Endothelial cell of umbilical vein (primary cell): ENCODE data around the gene DUSP15. TPM values are rescaled to one million over a fixed set of nuclear protein-coding genes. Genes with fewer than 3 reads are reported as not detected.

Experiments
- BruUV-seq: library from RNA; stranded (reverse); fragments of 400-500 nt; replicated peaks from 2 replicates; lab custom pipeline; 2021; lab: Mats Ljungman, UMichigan
- CTCF ChIA-PET: fragments of 300-600, 350-600 bp; sonication (Branson Sonifier 250); formaldehyde crosslinking; loops from one replicate; lab custom pipeline; 2021; ENCODE audit warnings: antibody characterized with exemption, inconsistent platforms; lab: Charles Lee
- POLR2A ChIA-PET: fragments of 300-600, 350-600 bp; sonication (Branson Sonifier 250); formaldehyde crosslinking; loops from one replicate; lab custom pipeline; 2021; ENCODE audit warnings: antibody characterized with exemption, inconsistent platforms; lab: Charles Lee
- DNase-seq: peaks from one replicate; pipeline ENCODE4 v3.0.0-alpha.2; 2011; ENCODE audit warnings: low read depth, low spot score
- FAIRE-seq: peaks from 2 replicates; lab custom pipeline; 2011; peaks lifted over from hg19 to GRCh38; lab: Jason Lieb, UNC
- H2AFZ ChIP-seq: 2 replicates; pipeline ENCODE4 v1.6.0; 2012; ENCODE audit warnings: low read depth, low read length, control low read depth, inconsistent platforms
- H3K27ac ChIP-seq: 2 replicates; pipeline ENCODE4 v1.5.1; 2011; ENCODE audit warnings: low read depth, mild to moderate bottlenecking, control low read depth, low read length, moderate library complexity; ENCODE audit not compliant: insufficient read depth
- H3K27me3 ChIP-seq, 2 experiments: 2 replicates each; pipeline versions ENCODE4 v1.6.0 to v1.6.1; 2011; ENCODE audit warnings: low read length in 2 of 2, mixed read lengths in 1 of 2; ENCODE audit not compliant: control insufficient read depth in 2 of 2, insufficient read depth in 2 of 2
- H3K36me3 ChIP-seq, 2 experiments: 2 replicates in 1 of 2; 3 replicates in 1 of 2; pipeline ENCODE4 v1.5.1; 2011; ENCODE audit warnings: low read length in 2 of 2, mild to moderate bottlenecking in 1 of 2, moderate library complexity in 1 of 2; ENCODE audit not compliant: control insufficient read depth in 2 of 2, insufficient read depth in 2 of 2; ENCODE audit errors: extremely low read depth in 1 of 2
- H3K4me1 ChIP-seq: 3 replicates; pipeline ENCODE4 v1.5.1; 2011; ENCODE audit warnings: mild to moderate bottlenecking, low read length; ENCODE audit not compliant: control insufficient read depth, insufficient read depth; ENCODE audit errors: extremely low read depth
- H3K4me2 ChIP-seq: 2 replicates; pipeline ENCODE4 v1.6.1; 2011; ENCODE audit warnings: low read length, control low read depth, mixed read lengths; ENCODE audit not compliant: insufficient read depth
- H3K4me3 ChIP-seq, 3 experiments: fragments of 200-600 bp in 1 of 3; sonication (generic), shearing (Covaris generic) in 1 of 3; replicated peaks in 1 of 3; 2 replicates each; pipeline ENCODE4 v1.5.1; 2011 to 2016; ENCODE audit warnings: control low read depth in 3 of 3, low read length in 3 of 3, mild to moderate bottlenecking in 2 of 3, inconsistent platforms in 1 of 3, low read depth in 1 of 3, moderate library complexity in 1 of 3; ENCODE audit not compliant: insufficient read depth in 1 of 3
- H3K79me2 ChIP-seq: 2 replicates; pipeline ENCODE4 v1.6.0; 2012; ENCODE audit warnings: low read length, inconsistent platforms; ENCODE audit not compliant: control insufficient read depth, insufficient read depth
- H3K9ac ChIP-seq: replicated peaks from 2 replicates; pipeline ENCODE3; 2011; ENCODE audit warnings: low read length, control low read depth; ENCODE audit not compliant: insufficient read depth; ENCODE audit errors: extremely low read depth
- H3K9me1 ChIP-seq: replicated peaks from 3 replicates; pipeline ENCODE4 v1.6.0; 2011; ENCODE audit warnings: mild to moderate bottlenecking, low read length; ENCODE audit not compliant: control insufficient read depth, insufficient read depth; ENCODE audit errors: extremely low read depth
- H3K9me3 ChIP-seq: replicated peaks from 2 replicates; pipeline ENCODE4 v1.5.1; 2012; ENCODE audit warnings: low read length, inconsistent platforms; ENCODE audit not compliant: control insufficient read depth, insufficient read depth
- H4K20me1 ChIP-seq: replicated peaks from 2 replicates; pipeline ENCODE3; 2011; ENCODE audit warnings: mild to moderate bottlenecking, low read length; ENCODE audit not compliant: control insufficient read depth, insufficient read depth; ENCODE audit errors: extremely low read depth
- EZH2 ChIP-seq: IDR thresholded peaks from 2 replicates; pipeline ENCODE4 v1.6.1; 2012; ENCODE audit warnings: borderline replicate concordance, low read depth, mild to moderate bottlenecking, moderate library complexity, low read length, inconsistent platforms; ENCODE audit not compliant: severe bottlenecking
- FOS ChIP-seq: IDR thresholded peaks from 2 replicates; pipeline ENCODE4 v1.6.1; 2011; ENCODE audit warnings: mild to moderate bottlenecking, low read length, moderate library complexity, borderline replicate concordance; ENCODE audit not compliant: insufficient read depth
- GATA2 ChIP-seq: IDR thresholded peaks from 2 replicates; pipeline ENCODE4 v1.7.0; 2011; ENCODE audit warnings: low read depth, mild to moderate bottlenecking, moderate library complexity, mixed read lengths, low read length; ENCODE audit not compliant: insufficient read length, insufficient read depth
- JUN ChIP-seq: IDR thresholded peaks from 2 replicates; pipeline ENCODE4 v1.6.1; 2011; ENCODE audit warnings: borderline replicate concordance, low read depth; ENCODE audit not compliant: insufficient read length, insufficient read depth
- MYC ChIP-seq: IDR thresholded peaks from one replicate; pipeline ENCODE4 v1.6.1; 2011; ENCODE audit warnings: mild to moderate bottlenecking, low read depth, low read length
- POLR2A ChIP-seq: IDR thresholded peaks from 2 replicates; pipeline ENCODE4 v1.6.1; 2012; ENCODE audit warnings: low read depth, mild to moderate bottlenecking, control low read depth, low read length
- POLR2AphosphoS5 ChIP-seq: IDR thresholded peaks from 2 replicates; pipeline ENCODE4 v1.6.1; 2012; ENCODE audit warnings: low read depth, mild to moderate bottlenecking, control low read depth, low read length, moderate library complexity; ENCODE audit not compliant: insufficient read depth
- dilution Hi-C: fragments of 300-500 bp; cut with MboI; formaldehyde crosslinking; loops from one replicate; pipeline ENCODE4 v1.15.0; 2019; ENCODE audit warnings: low sequenced_read_pairs; ENCODE audit not compliant: extremely low pct_ligation_motif_present
- intact Hi-C: fragments of 100-400 bp; cut with micrococcal nuclease; formaldehyde crosslinking; loops from one replicate; pipeline ENCODE4 v1.10.0; 2022
- polyA plus RNA-seq, 4 experiments: library from polyadenylated mRNA; depleted of rRNA in 3 of 4; stranded (reverse) in 3 of 4; unstranded in 1 of 4; fragments of >200 nt; gene quantifications; 2 replicates each; pipeline versions ENCODE4 v1.2.1 to v1.2.3, GENCODE V29; 2011 to 2012; ENCODE audit warnings: missing spikeins in 1 of 4
- total RNA-seq: library from RNA; stranded (reverse); gene quantifications from 2 replicates; pipeline ENCODE4 v1.2.3, GENCODE V29; 2021
- TF ChIP-seq, protein P1 (sequence below): IDR thresholded peaks from 2 replicates; pipeline ENCODE4 v1.6.1; 2011; ENCODE audit not compliant: insufficient read depth, insufficient read length
- TF ChIP-seq, protein P2 (sequence below), 2 donors: IDR thresholded peaks; 1 replicate in 1 of 2; 2 replicates in 1 of 2; pipeline ENCODE4 v1.5.1; 2011; ENCODE audit warnings: low read length in 2 of 2, mild to moderate bottlenecking in 2 of 2, moderate library complexity in 2 of 2, control low read depth in 1 of 2, inconsistent platforms in 1 of 2, low read depth in 1 of 2; ENCODE audit not compliant: insufficient read depth in 1 of 2; ENCODE audit errors: extremely low read depth in 1 of 2

DUSP15 gene
- total and polyA plus RNA-seq, 2 donors (not counting 3 experiments of a cell fraction or from before 2014, with no cell fraction given): 0.33 TPM; not detected in 1

DNA sequence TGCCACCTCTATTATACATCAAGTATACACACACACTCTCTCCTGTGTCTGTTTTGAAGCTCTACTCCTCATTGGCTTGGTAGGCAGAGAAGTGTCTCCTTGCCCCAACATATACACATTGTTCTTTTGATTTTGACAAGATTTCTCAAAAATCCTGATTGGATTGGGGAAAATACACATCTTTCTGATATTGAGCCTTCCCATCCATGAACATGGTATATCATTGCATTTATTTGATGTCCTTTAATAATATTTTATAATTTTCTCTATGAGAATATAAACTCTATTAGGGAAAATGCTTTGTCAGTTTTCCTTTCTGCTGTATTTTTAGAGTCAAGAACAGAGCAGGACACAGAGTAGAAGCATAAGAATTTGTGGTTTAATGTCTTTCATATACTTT, 7.4 kb upstream of the DUSP15 start:
- POLR2A ChIA-PET: no interaction called here
- Histone ChIP-seq H3K36me3 (no peaks in the 10 kb centered on the region), H3K27ac (no peak overlapping the region), H3K79me2 (no peaks in the 10 kb centered on the region), H3K4me1 (no peaks in the 10 kb centered on the region), H4K20me1 (no peaks in the 10 kb centered on the region), H3K9ac (no peak overlapping the region), H3K9me1 (no peaks in the 10 kb centered on the region), H3K9me3 (no peaks in the 10 kb centered on the region), H3K4me3 (no peak overlapping the region), H2AFZ (no peak overlapping the region), H3K27me3 (peaks cover 4 to 10% of the 10 kb centered on the region in 2 experiments), H3K4me2 (no peak overlapping the region)
- intact Hi-C loops: no loop called here
- dilution Hi-C loops: no loop called here
- CTCF ChIA-PET: interaction anchor here (1.2 kb wide), 1 partner anchor 74 kb away, joined by 3 read pairs; the partner anchor contains the start of gene PDRG1
- DNase-seq (no peak), FAIRE-seq (no peak)
- TF ChIP-seq POLR2AphosphoS5 (no peak), JUN (no peak), POLR2A (no peak), EZH2 (no peak), FOS (no peak), MYC (no peak), GATA2 (no peak)
- TF ChIP-seq, protein P1, sequence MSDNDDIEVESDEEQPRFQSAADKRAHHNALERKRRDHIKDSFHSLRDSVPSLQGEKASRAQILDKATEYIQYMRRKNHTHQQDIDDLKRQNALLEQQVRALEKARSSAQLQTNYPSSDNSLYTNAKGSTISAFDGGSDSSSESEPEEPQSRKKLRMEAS: no peak
- TF ChIP-seq, protein P2, sequence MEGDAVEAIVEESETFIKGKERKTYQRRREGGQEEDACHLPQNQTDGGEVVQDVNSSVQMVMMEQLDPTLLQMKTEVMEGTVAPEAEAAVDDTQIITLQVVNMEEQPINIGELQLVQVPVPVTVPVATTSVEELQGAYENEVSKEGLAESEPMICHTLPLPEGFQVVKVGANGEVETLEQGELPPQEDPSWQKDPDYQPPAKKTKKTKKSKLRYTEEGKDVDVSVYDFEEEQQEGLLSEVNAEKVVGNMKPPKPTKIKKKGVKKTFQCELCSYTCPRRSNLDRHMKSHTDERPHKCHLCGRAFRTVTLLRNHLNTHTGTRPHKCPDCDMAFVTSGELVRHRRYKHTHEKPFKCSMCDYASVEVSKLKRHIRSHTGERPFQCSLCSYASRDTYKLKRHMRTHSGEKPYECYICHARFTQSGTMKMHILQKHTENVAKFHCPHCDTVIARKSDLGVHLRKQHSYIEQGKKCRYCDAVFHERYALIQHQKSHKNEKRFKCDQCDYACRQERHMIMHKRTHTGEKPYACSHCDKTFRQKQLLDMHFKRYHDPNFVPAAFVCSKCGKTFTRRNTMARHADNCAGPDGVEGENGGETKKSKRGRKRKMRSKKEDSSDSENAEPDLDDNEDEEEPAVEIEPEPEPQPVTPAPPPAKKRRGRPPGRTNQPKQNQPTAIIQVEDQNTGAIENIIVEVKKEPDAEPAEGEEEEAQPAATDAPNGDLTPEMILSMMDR (IDR thresholded peaks at IDR 0.05; ENCODE audit: extremely low read depth in 1 of 2, insufficient read depth in 1 of 2, low read depth in 1 of 2, low read length in 2 of 2): no peak
- no TSS peak for BruUV-seq
